Medulla oblongata (tissue), 1 donor: ENCODE results near the gene ERC2.

Experiments used
- DNase-seq: peaks from one replicate; pipeline ENCODE4 v3.0.0-alpha.2; 2015; ENCODE audit errors: extremely low spot score

ERC2 gene

GRCh38 chr3:55621026-55621422 is 847.2 kb downstream of the ERC2 start:
- DNase-seq: no peak

- peak; percentile 45 for DNase-seq
These were observed 847.8 kb downstream of the ERC2 start for GRCh38 chr3:55620351-55621025.

- DNase-seq: no peak
These were observed 849.0 kb downstream of the ERC2 start for GRCh38 chr3:55619046-55619808.

GRCh38 chr3:55617385-55617784 is 850.9 kb downstream of the ERC2 start:
- DNase-seq: no peak

- DNase-seq: no peak
These were observed 851.5 kb downstream of the ERC2 start for GRCh38 chr3:55616803-55617202.

- DNase-seq: peak; percentile 71
These were observed 852.5 kb downstream of the ERC2 start for GRCh38 chr3:55615694-55616295.

GRCh38 chr3:55615039-55615693 is 853.1 kb downstream of the ERC2 start:
- DNase-seq: no peak

- DNase-seq: no peak
These were observed 857.1 kb downstream of the ERC2 start for GRCh38 chr3:55611121-55611520.

- DNase-seq: no peak
These were observed 858.9 kb downstream of the ERC2 start for GRCh38 chr3:55609230-55609827.

- DNase-seq: no peak
These were observed 859.8 kb downstream of the ERC2 start for GRCh38 chr3:55608301-55608937.

- DNase-seq: no peak
These were observed 860.4 kb downstream of the ERC2 start for GRCh38 chr3:55607844-55608243.

GRCh38 chr3:55607175-55607574 is 861.1 kb downstream of the ERC2 start:
- DNase-seq: no peak

GRCh38 chr3:55605443-55606236 is 862.6 kb downstream of the ERC2 start:
- DNase-seq: no peak

- no peak for DNase-seq
These were observed 863.4 kb downstream of the ERC2 start for GRCh38 chr3:55604846-55605245.

- DNase-seq: no peak
These were observed 863.9 kb downstream of the ERC2 start for GRCh38 chr3:55604402-55604801.

GRCh38 chr3:55601366-55602080 is 866.7 kb downstream of the ERC2 start:
- no peak for DNase-seq

GRCh38 chr3:55598224-55598623 is 870.0 kb downstream of the ERC2 start:
- no peak for DNase-seq

GRCh38 chr3:55597641-55598040 is 870.6 kb downstream of the ERC2 start:
- no peak for DNase-seq

GRCh38 chr3:55596212-55596611 is 872.1 kb downstream of the ERC2 start:
- no peak for DNase-seq

- no peak for DNase-seq
These were observed 872.8 kb downstream of the ERC2 start for GRCh38 chr3:55595420-55595819.
